Measurements from ENCODE around the gene DCLK2. TPM values are rescaled to one million over a fixed set of nuclear protein-coding genes. Genes with fewer than 3 reads are reported as not detected.

The DCLK2 gene
- total RNA-seq, 6 experiments from 2014 or later: 0.35 to 1.8 (median 0.68) TPM

- no peak for ATAC-seq
- Histone ChIP-seq H3K9me3 (no peaks in the 10 kb centered on the region), H3K36me3 (no peaks in the 10 kb centered on the region), H3K27ac (no peak overlapping the region), H3K4me3 (no peak overlapping the region), H3K4me1 (no peaks in the 10 kb centered on the region), H3K27me3 (no peaks in the 10 kb centered on the region)
- 52% methylated on average over 4 of the region's 4 CpGs for WGBS (ENCODE audit: insufficient coverage, low coverage, low lambda C conversion rate, missing lambda C conversion rate)
- intact Hi-C loops (cut with DNase I): no loop called here
- TF ChIP-seq, protein P1, sequence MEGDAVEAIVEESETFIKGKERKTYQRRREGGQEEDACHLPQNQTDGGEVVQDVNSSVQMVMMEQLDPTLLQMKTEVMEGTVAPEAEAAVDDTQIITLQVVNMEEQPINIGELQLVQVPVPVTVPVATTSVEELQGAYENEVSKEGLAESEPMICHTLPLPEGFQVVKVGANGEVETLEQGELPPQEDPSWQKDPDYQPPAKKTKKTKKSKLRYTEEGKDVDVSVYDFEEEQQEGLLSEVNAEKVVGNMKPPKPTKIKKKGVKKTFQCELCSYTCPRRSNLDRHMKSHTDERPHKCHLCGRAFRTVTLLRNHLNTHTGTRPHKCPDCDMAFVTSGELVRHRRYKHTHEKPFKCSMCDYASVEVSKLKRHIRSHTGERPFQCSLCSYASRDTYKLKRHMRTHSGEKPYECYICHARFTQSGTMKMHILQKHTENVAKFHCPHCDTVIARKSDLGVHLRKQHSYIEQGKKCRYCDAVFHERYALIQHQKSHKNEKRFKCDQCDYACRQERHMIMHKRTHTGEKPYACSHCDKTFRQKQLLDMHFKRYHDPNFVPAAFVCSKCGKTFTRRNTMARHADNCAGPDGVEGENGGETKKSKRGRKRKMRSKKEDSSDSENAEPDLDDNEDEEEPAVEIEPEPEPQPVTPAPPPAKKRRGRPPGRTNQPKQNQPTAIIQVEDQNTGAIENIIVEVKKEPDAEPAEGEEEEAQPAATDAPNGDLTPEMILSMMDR (IDR thresholded peaks at IDR 0.05): no peak
- no peak for TF ChIP-seq POLR2A (IDR thresholded peaks at IDR 0.05)
- no peak for DNase-seq
Measured at GRCh38 chr4:150098214-150098613, 20.0 kb downstream of the DCLK2 start.

- TF ChIP-seq, protein P1 (IDR thresholded peaks at IDR 0.05): no peak
- TF ChIP-seq POLR2A (IDR thresholded peaks at IDR 0.05): no peak
- Histone ChIP-seq H3K27me3 (no peaks in the 10 kb centered on the region), H3K4me3 (no peak overlapping the region), H3K9me3 (no peaks in the 10 kb centered on the region), H3K4me1 (no peaks in the 10 kb centered on the region), H3K27ac (no peak overlapping the region), H3K36me3 (no peaks in the 10 kb centered on the region)
- 54% methylated on average over 2 of the region's 2 CpGs for WGBS (ENCODE audit: insufficient coverage, low coverage, low lambda C conversion rate, missing lambda C conversion rate)
- ATAC-seq: no peak
- intact Hi-C loops (cut with DNase I): no loop called here
- no peak for DNase-seq
Measured at GRCh38 chr4:150104404-150105027, 26.3 kb downstream of the DCLK2 start.

- intact Hi-C loops (cut with DNase I): no loop called here
- H3K27ac ChIP-seq: no peak overlapping the region
- H3K4me1 ChIP-seq: no peaks in the 10 kb centered on the region
- 41% methylated on average over 3 of the region's 3 CpGs for WGBS (ENCODE audit: insufficient coverage, low coverage, low lambda C conversion rate, missing lambda C conversion rate)
- H3K27me3 ChIP-seq: no peaks in the 10 kb centered on the region
- no peak for DNase-seq
- no peak for ATAC-seq
- H3K9me3 ChIP-seq: no peaks in the 10 kb centered on the region
- TF ChIP-seq POLR2A (IDR thresholded peaks at IDR 0.05): no peak
- TF ChIP-seq, protein P1 (IDR thresholded peaks at IDR 0.05): no peak
- H3K36me3 ChIP-seq: no peaks in the 10 kb centered on the region
- no peak overlapping the region for H3K4me3 ChIP-seq
Measured at GRCh38 chr4:150106886-150107285, 28.6 kb downstream of the DCLK2 start.

GRCh38 chr4:150108691-150109090 lies 30.4 kb downstream of the DCLK2 start:
- intact Hi-C loops (cut with DNase I): no loop called here
- Histone ChIP-seq H3K27me3 (no peaks in the 10 kb centered on the region), H3K36me3 (no peaks in the 10 kb centered on the region), H3K27ac (no peak overlapping the region), H3K9me3 (no peaks in the 10 kb centered on the region), H3K4me3 (no peak overlapping the region), H3K4me1 (no peaks in the 10 kb centered on the region)
- ATAC-seq: no peak
- DNase-seq: no peak
- WGBS (ENCODE audit: insufficient coverage, low coverage, low lambda C conversion rate, missing lambda C conversion rate): no CpG with 5 or more reads among the region's 1 CpG
- TF ChIP-seq, protein P1 (IDR thresholded peaks at IDR 0.05): no peak
- no peak for TF ChIP-seq POLR2A (IDR thresholded peaks at IDR 0.05)

Data from right lobe of liver (tissue), 6 donors.